Kidney epithelial cell (primary cell): Measurements from ENCODE around the gene CMAS. TPM values are rescaled to one million over a fixed set of nuclear protein-coding genes. Genes with fewer than 3 reads are reported as not detected.

Experiments
- DNase-seq: peaks from one replicate; pipeline ENCODE4 v3.0.0-alpha.2; 2010; ENCODE audit warnings: low read depth
- H3K27me3 ChIP-seq: 2 replicates; pipeline ENCODE4 v1.6.0; 2011; ENCODE audit warnings: low read length; ENCODE audit not compliant: control insufficient read depth, insufficient read depth
- H3K36me3 ChIP-seq: 2 replicates; pipeline ENCODE4 v1.5.1; 2011; ENCODE audit warnings: low read length; ENCODE audit not compliant: control insufficient read depth, insufficient read depth
- H3K4me3 ChIP-seq: 2 replicates; pipeline ENCODE4 v1.5.1; 2011; ENCODE audit warnings: low read depth, mild to moderate bottlenecking, control low read depth, low read length
- CTCF ChIP-seq: IDR thresholded peaks from 2 replicates; pipeline ENCODE4 v1.5.1; 2011; ENCODE audit warnings: mild to moderate bottlenecking, moderate library complexity, low read length, control low read depth, inconsistent platforms; ENCODE audit not compliant: insufficient read depth, poor library complexity, severe bottlenecking
- total RNA-seq: library from RNA; depleted of rRNA; stranded (reverse); fragments of >200 nt; gene quantifications from 2 replicates; pipeline ENCODE4 v1.2.3, GENCODE V29; 2015

The CMAS gene
- total RNA-seq, 1 donor from 2014 or later: 30.2 TPM

DNA sequence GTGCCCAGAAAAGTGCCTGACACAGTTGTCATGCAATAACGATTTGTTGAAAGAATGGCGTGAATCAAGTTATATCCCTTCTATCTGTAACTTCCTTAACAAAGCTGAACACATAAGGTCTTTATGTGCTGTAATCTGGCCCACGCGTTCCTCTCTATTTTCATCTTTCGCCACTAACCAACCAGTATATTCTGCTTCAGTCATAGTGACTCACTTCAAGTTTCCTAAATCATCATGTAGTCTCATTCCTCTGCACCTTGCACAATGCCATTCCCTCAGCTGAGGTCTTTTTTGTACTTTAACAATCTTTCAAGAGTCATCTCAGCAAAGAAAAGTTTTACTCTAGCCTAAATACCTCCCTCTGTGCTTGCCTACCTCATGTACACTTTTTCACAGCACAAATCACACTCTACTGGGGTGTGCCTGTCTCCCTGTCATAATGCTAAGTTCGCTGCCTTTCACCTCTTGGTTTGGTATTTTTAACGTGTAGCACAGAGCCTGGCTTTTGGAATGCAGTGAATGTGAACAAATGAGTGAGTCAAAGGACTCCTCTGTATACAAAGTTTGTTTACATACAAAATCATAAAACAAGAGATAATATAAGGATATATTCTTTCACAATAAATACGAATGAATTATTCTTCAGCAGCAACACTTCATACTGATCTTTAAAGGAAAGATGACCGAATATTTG, 2.9 kb upstream of the CMAS start:
- no peak overlapping the region for H3K4me3 ChIP-seq
- DNase-seq: no peak
- H3K27me3 ChIP-seq: no peaks in the 10 kb centered on the region
- no peak for TF ChIP-seq CTCF
- H3K36me3 ChIP-seq: no peaks in the 10 kb centered on the region

GRCh38 chr12:22043943-22044342, 2.1 kb upstream of the CMAS start:
- no peaks in the 10 kb centered on the region for H3K27me3 ChIP-seq
- no peak for DNase-seq
- no peak overlapping the region for H3K4me3 ChIP-seq
- no peak for TF ChIP-seq CTCF
- H3K36me3 ChIP-seq: no peaks in the 10 kb centered on the region

- no peak for TF ChIP-seq CTCF
- no peak overlapping the region for H3K4me3 ChIP-seq
- no peaks in the 10 kb centered on the region for H3K27me3 ChIP-seq
- DNase-seq: no peak
- no peaks in the 10 kb centered on the region for H3K36me3 ChIP-seq
Observed at GRCh38 chr12:22044391-22044790, 1.6 kb upstream of the CMAS start.

DNA sequence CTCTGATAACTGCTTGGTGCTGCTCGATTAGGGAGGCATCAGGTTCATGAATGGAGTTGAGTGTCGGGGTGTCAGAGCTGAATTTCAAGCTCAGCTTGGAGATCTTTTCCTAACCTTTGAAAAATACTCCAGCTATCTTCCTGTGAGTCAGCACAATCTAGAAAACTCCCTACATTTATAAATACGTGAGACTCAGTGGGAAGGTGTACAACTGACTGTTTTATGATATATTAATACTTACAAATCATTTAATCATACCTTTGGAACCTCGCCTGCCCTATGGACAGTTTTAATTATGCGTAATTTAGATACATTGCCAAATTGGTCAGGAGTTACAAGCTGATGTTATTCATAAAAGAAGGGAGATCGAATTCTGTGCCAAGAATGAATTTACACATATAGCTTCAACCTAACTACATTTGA, 961 bp downstream of the CMAS start:
- no peak for TF ChIP-seq CTCF
- H3K27me3 ChIP-seq: no peaks in the 10 kb centered on the region
- H3K4me3 ChIP-seq: peak overlapping the region; percentile 96
- no peak for DNase-seq
- H3K36me3 ChIP-seq: no peaks in the 10 kb centered on the region

DNA sequence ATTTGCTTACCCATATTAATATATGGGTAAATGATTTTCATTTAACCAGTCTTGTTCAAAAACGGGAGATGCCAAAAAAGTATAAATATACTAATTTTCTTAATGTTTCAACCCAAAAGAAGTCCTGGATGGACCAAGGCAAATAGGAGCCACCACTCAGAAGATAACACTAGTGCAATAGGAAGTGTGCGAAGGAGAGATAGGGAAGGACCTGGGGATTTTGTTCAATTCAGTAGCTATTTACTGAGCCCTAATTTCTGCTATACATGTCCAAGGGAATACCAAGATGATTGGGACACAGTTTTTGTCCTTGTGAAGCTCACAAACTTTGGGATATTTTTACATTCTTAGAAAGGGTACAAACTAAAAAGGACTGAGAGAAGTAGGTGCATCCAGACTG, 1.5 kb downstream of the CMAS start:
- TF ChIP-seq CTCF: no peak
- Histone ChIP-seq H3K4me3 (no peak overlapping the region), H3K36me3 (no peaks in the 10 kb centered on the region), H3K27me3 (no peaks in the 10 kb centered on the region)
- DNase-seq: no peak
